ENCODE results near the gene KDM1B. TPM values are rescaled to one million over a fixed set of nuclear protein-coding genes. Genes with fewer than 3 reads are reported as not detected.

Gene KDM1B
- total and polyA plus RNA-seq, 2 experiments from 2014 or later, result 1.6 to 15.4 TPM

- Histone ChIP-seq H3K4me3 (no peak overlapping the region), H3K27ac (no peak overlapping the region), H3K27me3 (peaks cover 4% of the 10 kb centered on the region), H3K36me3 (no peaks in the 10 kb centered on the region), H3K9me3 (ENCODE audit: low read depth) (no peaks in the 10 kb centered on the region), H3K4me1 (ENCODE audit: low read depth) (no peaks in the 10 kb centered on the region)
- DNase-seq (ENCODE audit: low read depth in 1 of 2, low spot score in 1 of 2), result no peak
- TF ChIP-seq CTCF (IDR thresholded peaks at IDR 0.05; ENCODE audit: low read depth, low read length), result no peak
These were observed 115.0 kb downstream of the KDM1B start for GRCh38 chr6:18270216-18270615.

Other genes with a start within 250 kb of the KDM1B start
- gene KIF13A, start 167.8 kb upstream of the KDM1B start, total RNA-seq, result 55.8 and 96.9 TPM in 2 replicates
- 39.1 and 65.2 TPM in 2 replicates for gene KIF13A, start 167.8 kb upstream of the KDM1B start, polyA plus RNA-seq
- gene NHLRC1, start 32.7 kb upstream of the KDM1B start, total RNA-seq, result 2.0 and 3.1 TPM in 2 replicates
- gene NHLRC1, start 32.7 kb upstream of the KDM1B start, polyA plus RNA-seq, result 1.3 and 2.2 TPM in 2 replicates
- gene TPMT, start 345 bp upstream of the KDM1B start, total RNA-seq, result 9.5 and 13.1 TPM in 2 replicates
- gene TPMT, start 345 bp upstream of the KDM1B start, polyA plus RNA-seq, result 13.5 and 14.0 TPM in 2 replicates
- gene DEK, start 109.1 kb downstream of the KDM1B start, total RNA-seq, result 95.3 and 128 TPM in 2 replicates
- gene DEK, start 109.1 kb downstream of the KDM1B start, polyA plus RNA-seq, result 80.8 and 90.6 TPM in 2 replicates
- gene RNF144B, start 231.9 kb downstream of the KDM1B start, total RNA-seq, result 0.32 and 1.1 TPM in 2 replicates
- gene RNF144B, start 231.9 kb downstream of the KDM1B start, polyA plus RNA-seq, result 0.48 and 0.60 TPM in 2 replicates